KMS-11 (cell line): Measurements from ENCODE around the gene KIAA0825.

ENCODE experiments used
- H2AFZ ChIP-seq: fragments of 200-600 bp; sonication (generic); 2 replicates; pipeline ENCODE4 v1.6.1; 2016; ENCODE audit warnings: antibody characterized with exemption, mixed run types, low read depth
- H3K27ac ChIP-seq: fragments of 200-600 bp; sonication (generic); 2 replicates; pipeline ENCODE4 v1.6.1; 2016; ENCODE audit warnings: mild to moderate bottlenecking, mixed run types
- H3K27me3 ChIP-seq: fragments of 200-600 bp; sonication (generic); 2 replicates; pipeline ENCODE4 v1.6.1; 2017; ENCODE audit warnings: mild to moderate bottlenecking, low read depth, mixed run types, moderate library complexity; ENCODE audit not compliant: insufficient read depth
- H3K36me3 ChIP-seq: fragments of 200-600 bp; sonication (generic); 2 replicates; pipeline ENCODE4 v1.6.1; 2017; ENCODE audit warnings: mild to moderate bottlenecking, mixed run types; ENCODE audit not compliant: insufficient read depth
- H3K4me1 ChIP-seq: fragments of 200-600 bp; sonication (generic); 2 replicates; pipeline ENCODE4 v1.6.1; 2016; ENCODE audit warnings: mild to moderate bottlenecking, low read depth, mixed run types; ENCODE audit not compliant: poor library complexity, severe bottlenecking
- H3K4me2 ChIP-seq: fragments of 200-600 bp; sonication (generic); 2 replicates; pipeline ENCODE4 v1.7.0; 2016; ENCODE audit warnings: mild to moderate bottlenecking, mixed run types
- H3K4me3 ChIP-seq: fragments of 200-600 bp; sonication (generic); IDR thresholded peaks from 2 replicates; pipeline ENCODE4 v1.6.1; 2017; ENCODE audit warnings: low read depth, low read length, mixed read lengths; ENCODE audit not compliant: insufficient read depth
- H3K79me2 ChIP-seq: fragments of 200-600 bp; sonication (generic); 2 replicates; pipeline ENCODE4 v1.6.1; 2016; ENCODE audit warnings: low read depth, mixed run types; ENCODE audit not compliant: insufficient read depth
- H3K9ac ChIP-seq: fragments of 200-600 bp; sonication (generic); 2 replicates; pipeline ENCODE4 v1.6.1; 2016; ENCODE audit warnings: mild to moderate bottlenecking, mixed run types
- H4K20me1 ChIP-seq: fragments of 200-600 bp; sonication (generic); 2 replicates; pipeline ENCODE4 v1.6.1; 2016; ENCODE audit warnings: mild to moderate bottlenecking, mixed run types; ENCODE audit not compliant: insufficient read depth
- CTCF ChIP-seq: fragments of 200-600 bp; sonication (generic); conservative IDR thresholded peaks from 2 replicates; pipeline ENCODE4 v1.6.1; 2017; ENCODE audit warnings: low read depth, mild to moderate bottlenecking, antibody characterized with exemption, low read length, moderate library complexity, mixed read lengths

The KIAA0825 gene

GRCh38 chr5:94267350-94267899 lies 351.0 kb downstream of the KIAA0825 start:
- Histone ChIP-seq H2AFZ (no peak overlapping the region), H3K4me3 (no peak overlapping the region), H3K27me3 (no peaks in the 10 kb centered on the region), H3K36me3 (no peaks in the 10 kb centered on the region), H3K79me2 (no peaks in the 10 kb centered on the region), H3K4me1 (no peaks in the 10 kb centered on the region), H3K9ac (no peak overlapping the region), H3K4me2 (no peak overlapping the region), H3K27ac (no peak overlapping the region), H4K20me1 (no peaks in the 10 kb centered on the region)
- TF ChIP-seq CTCF = no peak

GRCh38 chr5:94266170-94266569 lies 352.2 kb downstream of the KIAA0825 start:
- H4K20me1 ChIP-seq = no peaks in the 10 kb centered on the region
- no peak overlapping the region for H3K4me2 ChIP-seq
- H3K4me3 ChIP-seq = no peak overlapping the region
- H3K4me1 ChIP-seq = no peaks in the 10 kb centered on the region
- no peaks in the 10 kb centered on the region for H3K27me3 ChIP-seq
- H3K79me2 ChIP-seq = no peaks in the 10 kb centered on the region
- H3K36me3 ChIP-seq = no peaks in the 10 kb centered on the region
- H2AFZ ChIP-seq = no peak overlapping the region
- H3K27ac ChIP-seq = no peak overlapping the region
- no peak overlapping the region for H3K9ac ChIP-seq
- no peak for TF ChIP-seq CTCF

GRCh38 chr5:94263068-94263467 lies 355.3 kb downstream of the KIAA0825 start:
- TF ChIP-seq CTCF = no peak

GRCh38 chr5:94260096-94260495 lies 358.3 kb downstream of the KIAA0825 start:
- no peak for TF ChIP-seq CTCF
- H3K27ac ChIP-seq = no peak overlapping the region
- H3K4me1 ChIP-seq = no peaks in the 10 kb centered on the region

More at GRCh38 chr5:94263068-94263467, 355.3 kb downstream of the KIAA0825 start:
- Histone ChIP-seq H3K4me1 (no peaks in the 10 kb centered on the region), H4K20me1 (no peaks in the 10 kb centered on the region), H3K9ac (no peak overlapping the region), H3K4me2 (no peak overlapping the region), H3K36me3 (no peaks in the 10 kb centered on the region), H3K79me2 (no peaks in the 10 kb centered on the region), H2AFZ (no peak overlapping the region), H3K27me3 (no peaks in the 10 kb centered on the region), H3K4me3 (no peak overlapping the region), H3K27ac (no peak overlapping the region)

More at GRCh38 chr5:94260096-94260495, 358.3 kb downstream of the KIAA0825 start:
- H3K79me2 ChIP-seq = no peaks in the 10 kb centered on the region
- no peak overlapping the region for H2AFZ ChIP-seq
- H3K36me3 ChIP-seq = no peaks in the 10 kb centered on the region
- no peak overlapping the region for H3K9ac ChIP-seq
- H4K20me1 ChIP-seq = no peaks in the 10 kb centered on the region
- no peak overlapping the region for H3K4me2 ChIP-seq
- H3K4me3 ChIP-seq = no peak overlapping the region
- no peaks in the 10 kb centered on the region for H3K27me3 ChIP-seq
